OCI-LY3 (cell line): Measurements from ENCODE around the gene WNT6.

Source experiments
- H2AFZ ChIP-seq: fragments of 200-600, 300-600 bp; shearing (Covaris generic); 2 replicates; pipeline ENCODE4 v1.6.0; 2014; ENCODE audit warnings: antibody characterized with exemption, low read depth, low read length
- H3K27ac ChIP-seq: fragments of 200-600, 300-600 bp; sonication (generic); 2 replicates; pipeline ENCODE4 v1.5.1; 2014; ENCODE audit warnings: mild to moderate bottlenecking, low read length, moderate library complexity, mixed read lengths
- H3K27me3 ChIP-seq: fragments of 200-600, 300-600 bp; sonication (generic); 2 replicates; pipeline ENCODE4 v1.6.1; 2014; ENCODE audit warnings: low read depth, low read length, mixed read lengths
- H3K36me3 ChIP-seq: fragments of 200-600, 300-600 bp; sonication (generic); replicated peaks from 2 replicates; pipeline ENCODE3; 2014; ENCODE audit warnings: low read depth, low read length, mixed read lengths
- H3K4me1 ChIP-seq: fragments of 300-600, 200-600 bp; sonication (generic); 2 replicates; pipeline ENCODE4 v1.6.1; 2014; ENCODE audit warnings: low read length, mixed read lengths
- H3K4me2 ChIP-seq: fragments of 200-600, 300-600 bp; sonication (generic); 2 replicates; pipeline ENCODE4 v1.6.1; 2014; ENCODE audit warnings: low read length, mixed read lengths
- H3K4me3 ChIP-seq: fragments of 300-600, 200-600 bp; sonication (generic); 2 replicates; pipeline ENCODE4 v1.5.1; 2014; ENCODE audit warnings: antibody characterized with exemption, mild to moderate bottlenecking, low read length, moderate library complexity
- H3K79me2 ChIP-seq: fragments of 300-600, 200-600 bp; shearing (Covaris generic); 2 replicates; pipeline ENCODE4 v1.6.1; 2014; ENCODE audit warnings: mild to moderate bottlenecking, low read length, mixed read lengths
- H3K9ac ChIP-seq: fragments of 300-600, 200-600 bp; shearing (Covaris generic); 2 replicates; pipeline ENCODE4 v1.6.0; 2014; ENCODE audit warnings: mild to moderate bottlenecking, low read length, moderate library complexity
- H3K9me3 ChIP-seq: fragments of 200-600, 300-600 bp; shearing (Covaris generic); 2 replicates; pipeline ENCODE4 v1.6.1; 2014; ENCODE audit warnings: low read length, mixed read lengths; ENCODE audit not compliant: insufficient read depth
- H4K20me1 ChIP-seq: fragments of 200-600, 300-600 bp; sonication (generic); 2 replicates; pipeline ENCODE4 v1.6.1; 2016; ENCODE audit warnings: low read length, mixed read lengths; ENCODE audit not compliant: insufficient read depth
- EZH2phosphoT487 ChIP-seq: fragments of 200-600 bp; shearing (Covaris generic); IDR thresholded peaks from 2 replicates; pipeline ENCODE4 v1.6.1; 2018; ENCODE audit warnings: antibody characterized with exemption, mixed run types, low read depth
- TF ChIP-seq, protein P1 (sequence below): fragments of 200-600, 300-600 bp; sonication (generic); IDR thresholded peaks from 2 replicates; pipeline ENCODE4 v1.5.1; 2014; ENCODE audit warnings: antibody characterized with exemption, low read length, low read depth

Gene WNT6

DNA sequence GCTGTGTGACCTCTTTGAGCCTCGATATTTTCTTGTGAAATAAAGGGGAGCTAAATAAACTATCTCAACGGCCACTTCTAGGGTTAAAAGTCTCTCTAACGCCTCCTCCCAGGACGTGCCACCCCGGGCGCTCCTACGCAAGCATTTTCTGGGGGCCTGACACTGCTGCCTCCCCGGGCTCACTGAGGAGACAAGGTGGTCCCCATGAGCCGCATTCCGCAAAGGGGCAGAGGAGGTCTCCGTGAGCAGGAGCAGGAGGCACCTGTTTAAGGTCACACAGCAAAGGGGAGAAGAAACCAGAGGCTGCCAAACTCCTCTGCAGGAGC lies 20.1 kb downstream of the WNT6 start:
- Histone ChIP-seq H3K9me3 (no peaks in the 10 kb centered on the region), H4K20me1 (no peaks in the 10 kb centered on the region), H2AFZ (no peak overlapping the region), H3K4me1 (peaks cover 63% of the 10 kb centered on the region), H3K27me3 (no peaks in the 10 kb centered on the region), H3K4me3 (peak overlapping the region; percentile 99), H3K27ac (peak overlapping the region; percentile 98), H3K4me2 (peak overlapping the region; percentile 95), H3K9ac (peak overlapping the region; percentile 98), H3K79me2 (peaks cover 42% of the 10 kb centered on the region), H3K36me3 (peaks cover 27% of the 10 kb centered on the region)
- TF ChIP-seq, protein P1, sequence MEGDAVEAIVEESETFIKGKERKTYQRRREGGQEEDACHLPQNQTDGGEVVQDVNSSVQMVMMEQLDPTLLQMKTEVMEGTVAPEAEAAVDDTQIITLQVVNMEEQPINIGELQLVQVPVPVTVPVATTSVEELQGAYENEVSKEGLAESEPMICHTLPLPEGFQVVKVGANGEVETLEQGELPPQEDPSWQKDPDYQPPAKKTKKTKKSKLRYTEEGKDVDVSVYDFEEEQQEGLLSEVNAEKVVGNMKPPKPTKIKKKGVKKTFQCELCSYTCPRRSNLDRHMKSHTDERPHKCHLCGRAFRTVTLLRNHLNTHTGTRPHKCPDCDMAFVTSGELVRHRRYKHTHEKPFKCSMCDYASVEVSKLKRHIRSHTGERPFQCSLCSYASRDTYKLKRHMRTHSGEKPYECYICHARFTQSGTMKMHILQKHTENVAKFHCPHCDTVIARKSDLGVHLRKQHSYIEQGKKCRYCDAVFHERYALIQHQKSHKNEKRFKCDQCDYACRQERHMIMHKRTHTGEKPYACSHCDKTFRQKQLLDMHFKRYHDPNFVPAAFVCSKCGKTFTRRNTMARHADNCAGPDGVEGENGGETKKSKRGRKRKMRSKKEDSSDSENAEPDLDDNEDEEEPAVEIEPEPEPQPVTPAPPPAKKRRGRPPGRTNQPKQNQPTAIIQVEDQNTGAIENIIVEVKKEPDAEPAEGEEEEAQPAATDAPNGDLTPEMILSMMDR = no peak
- no peak for TF ChIP-seq EZH2phosphoT487

DNA sequence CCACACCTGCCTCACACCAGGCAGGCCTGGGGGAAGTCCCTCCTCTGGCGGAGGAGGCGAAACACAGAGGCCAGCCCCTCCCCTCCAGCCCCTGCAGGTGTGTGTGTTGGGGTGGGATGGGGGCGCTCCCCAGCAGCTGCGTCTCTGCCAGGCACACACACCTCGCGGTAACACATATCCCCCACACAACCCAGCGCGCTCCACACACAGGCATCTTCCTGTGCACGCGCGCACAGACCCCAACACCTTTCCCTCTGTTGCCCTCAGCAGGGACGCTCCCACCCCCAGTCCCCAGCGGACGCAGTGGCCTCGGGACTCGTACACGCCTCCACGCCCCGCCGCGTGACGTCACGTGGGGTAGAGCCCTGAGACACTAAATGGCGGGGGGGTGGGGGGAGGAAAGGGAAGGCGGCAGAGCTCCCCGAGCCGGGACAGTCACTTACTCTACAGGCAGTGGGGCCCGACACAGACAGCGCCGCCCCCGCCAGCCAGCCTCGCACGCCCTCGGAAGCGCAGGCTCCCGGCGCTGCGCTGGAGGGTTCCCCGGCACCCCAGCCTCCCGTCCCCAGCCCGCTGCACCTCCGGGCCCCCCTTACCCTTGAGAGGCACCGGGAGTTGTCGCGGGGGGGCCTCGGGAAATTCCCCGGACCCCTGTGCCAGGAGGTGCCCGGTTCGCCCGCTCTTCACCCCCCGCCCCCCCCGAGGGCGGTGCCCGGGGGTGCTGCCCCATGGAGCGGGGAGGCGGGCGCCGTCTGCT lies 20.7 kb downstream of the WNT6 start, which contains the start of gene WNT10A:
Gene WNT10A, plus strand, starts transcription at position 751 of the 757 bp plus-strand sequence. CDS start 144 bp downstream, outside the sequence.
- H3K27ac ChIP-seq = peak within 1 kb of the TSS; percentile 98
- peak within 1 kb of the TSS; percentile 99 for H3K4me3 ChIP-seq
- H3K4me2 ChIP-seq = peak within 1 kb of the TSS; percentile 95
- TF ChIP-seq EZH2phosphoT487 = no peak
- H3K4me1 ChIP-seq = peaks cover 68% of the 10 kb centered on the region
- peaks cover 46% of the 10 kb centered on the region for H3K79me2 ChIP-seq
- H3K36me3 ChIP-seq = peaks cover 30% of the 10 kb centered on the region
- H3K9me3 ChIP-seq = no peaks in the 10 kb centered on the region
- H3K27me3 ChIP-seq = no peaks in the 10 kb centered on the region
- peak within 1 kb of the TSS; percentile 98 for H3K9ac ChIP-seq
- H2AFZ ChIP-seq = no peak within 1 kb of the TSS
- H4K20me1 ChIP-seq = no peaks in the 10 kb centered on the region

DNA sequence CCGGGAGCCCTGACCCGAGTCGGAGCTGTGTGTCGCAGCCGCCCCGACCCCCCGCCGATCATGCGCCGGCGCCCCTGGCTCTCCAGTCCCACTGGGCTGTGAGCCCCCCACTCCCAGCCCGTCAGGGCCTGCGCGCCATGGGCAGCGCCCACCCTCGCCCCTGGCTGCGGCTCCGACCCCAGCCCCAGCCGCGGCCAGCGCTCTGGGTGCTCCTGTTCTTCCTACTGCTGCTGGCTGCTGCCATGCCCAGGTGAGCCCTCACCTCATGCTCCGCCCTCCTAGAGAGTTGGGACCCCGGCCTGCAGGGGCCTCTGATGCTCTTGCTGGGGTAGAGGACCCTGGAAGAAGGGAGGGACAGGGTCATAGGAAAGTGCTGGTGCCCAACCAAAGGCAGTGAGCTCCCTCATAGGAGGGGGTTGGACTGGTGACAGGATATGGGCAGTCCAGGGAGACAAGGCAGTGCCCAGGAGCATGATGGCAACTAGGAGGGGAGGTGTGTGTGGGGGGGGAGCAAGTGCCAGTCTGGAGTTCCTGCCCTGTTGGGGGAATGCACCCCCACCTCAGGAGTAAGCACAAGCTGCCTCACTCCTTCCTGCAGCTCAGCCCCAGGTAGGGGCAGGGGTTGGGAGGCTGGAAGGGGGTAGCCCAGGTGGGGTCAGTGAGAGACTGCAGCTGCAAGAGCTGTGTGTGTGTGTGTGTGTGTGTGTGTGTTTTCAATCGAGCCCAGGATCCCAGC lies 21.4 kb downstream of the WNT6 start:
- H2AFZ ChIP-seq = no peak overlapping the region
- peaks cover 34% of the 10 kb centered on the region for H3K36me3 ChIP-seq
- H3K27me3 ChIP-seq = no peaks in the 10 kb centered on the region
- peak overlapping the region; percentile 98 for H3K9ac ChIP-seq
- H4K20me1 ChIP-seq = no peaks in the 10 kb centered on the region
- peak overlapping the region; percentile 99 for H3K4me3 ChIP-seq
- H3K27ac ChIP-seq = peak overlapping the region; percentile 98
- peaks cover 76% of the 10 kb centered on the region for H3K4me1 ChIP-seq
- no peak for TF ChIP-seq EZH2phosphoT487
- TF ChIP-seq, protein P1 = no peak
- H3K4me2 ChIP-seq = peak overlapping the region; percentile 95
- peaks cover 50% of the 10 kb centered on the region for H3K79me2 ChIP-seq
- no peaks in the 10 kb centered on the region for H3K9me3 ChIP-seq

DNA sequence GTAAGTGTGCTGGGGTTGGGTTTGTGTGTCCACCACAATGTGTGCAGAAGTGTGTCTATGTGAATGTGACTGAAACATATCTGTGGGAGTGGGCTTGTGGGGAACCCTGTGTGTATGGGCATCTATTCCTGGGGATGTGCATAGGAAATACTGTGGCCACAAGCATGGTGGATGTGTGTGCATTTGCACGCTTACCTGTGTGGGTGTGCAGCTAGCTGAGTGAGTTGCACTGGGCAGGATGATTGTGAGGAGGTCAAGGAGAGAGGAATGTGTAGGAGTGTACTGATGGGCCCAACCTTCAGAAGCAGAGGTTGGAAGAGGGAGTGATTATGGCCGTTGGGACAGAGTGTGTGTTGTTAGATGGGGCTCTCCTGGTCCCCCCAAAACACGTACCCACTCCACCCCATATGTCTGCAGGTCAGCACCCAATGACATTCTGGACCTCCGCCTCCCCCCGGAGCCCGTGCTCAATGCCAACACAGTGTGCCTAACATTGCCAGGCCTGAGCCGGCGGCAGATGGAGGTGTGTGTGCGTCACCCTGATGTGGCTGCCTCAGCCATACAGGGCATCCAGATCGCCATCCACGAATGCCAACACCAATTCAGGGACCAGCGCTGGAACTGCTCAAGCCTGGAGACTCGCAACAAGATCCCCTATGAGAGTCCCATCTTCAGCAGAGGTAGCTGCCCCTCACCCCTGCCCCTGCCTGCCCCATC lies 22.3 kb downstream of the WNT6 start:
- Histone ChIP-seq H2AFZ (no peak overlapping the region), H3K79me2 (peaks cover 54% of the 10 kb centered on the region), H3K36me3 (peaks cover 36% of the 10 kb centered on the region), H3K4me1 (peaks cover 78% of the 10 kb centered on the region), H3K4me3 (peak overlapping the region; percentile 99), H3K27ac (peak overlapping the region; percentile 98), H3K4me2 (peak overlapping the region; percentile 95), H3K9ac (peak overlapping the region; percentile 98), H3K9me3 (no peaks in the 10 kb centered on the region), H3K27me3 (no peaks in the 10 kb centered on the region), H4K20me1 (no peaks in the 10 kb centered on the region)
- TF ChIP-seq, protein P1 = no peak
- no peak for TF ChIP-seq EZH2phosphoT487
